Body of pancreas (tissue), 4 donors: Measurements from ENCODE around the gene PDE4A. TPM values are rescaled to one million over a fixed set of nuclear protein-coding genes. Genes with fewer than 3 reads are reported as not detected.

Experiments used
- ATAC-seq: fragments of 150-250 bp; one replicate; pipeline ENCODE4 v1.9.1; 2016
- DNase-seq, 4 donors: peaks; one replicate each; pipeline ENCODE4 v3.0.0-alpha.2; 2019
- H3K27ac ChIP-seq, 4 donors: fragments of 200-600 bp; sonication (generic); 1 replicate in 3 of 4; 2 replicates in 1 of 4; pipeline versions ENCODE4 v1.5.1 to v1.6.1; 2016 to 2019; ENCODE audit warnings: mild to moderate bottlenecking in 1 of 4, mixed read lengths in 1 of 4, moderate library complexity in 1 of 4
- H3K27me3 ChIP-seq, 2 donors: fragments of 200-600 bp; sonication (generic); one replicate each; pipeline ENCODE4 v1.6.0; 2016; ENCODE audit warnings: mild to moderate bottlenecking in 1 of 2
- H3K36me3 ChIP-seq, 2 donors: fragments of 200-600 bp; sonication (generic); replicated peaks in 1 of 2; 2 replicates each; pipeline ENCODE4 v1.5.1; 2016; ENCODE audit warnings: low read depth in 2 of 2; ENCODE audit not compliant: insufficient read depth in 1 of 2
- H3K4me1 ChIP-seq: fragments of 200-600 bp; sonication (generic); one replicate; pipeline ENCODE4 v1.6.0; 2016
- H3K4me3 ChIP-seq, 2 donors: fragments of 200-600 bp; sonication (generic); 1 replicate in 1 of 2; 2 replicates in 1 of 2; pipeline ENCODE4 v1.5.1; 2016 to 2019
- H3K9me3 ChIP-seq, 3 donors: fragments of 200-600 bp; sonication (generic); 1 replicate in 2 of 3; 2 replicates in 1 of 3; pipeline ENCODE4 v1.5.1; 2016
- CTCF ChIP-seq, 7 experiments: fragments of 450-650 bp in 4 of 7; fragments of 200-600 bp in 3 of 7; sonication (generic) in 3 of 7; IDR thresholded peaks; one replicate each; pipeline ENCODE4 v1.5.1; 2016 to 2019; ENCODE audit warnings: antibody characterized with exemption in 7 of 7
- POLR2A ChIP-seq, 3 donors: fragments of 450-650 bp; IDR thresholded peaks; one replicate each; pipeline ENCODE4 v1.6.1; 2016; ENCODE audit warnings: antibody characterized with exemption in 3 of 3, mild to moderate bottlenecking in 2 of 3
- WGBS, 2 donors: methylation state at CpG; one replicate each; pipeline ENCODE4 v1.1.5; 2017; 5-methylcytosine and 5-hydroxymethylcytosine counted together
- intact Hi-C: fragments of 100-400 bp; cut with DNase I; formaldehyde crosslinking; loops from one replicate; pipeline ENCODE4 v1.15.1; 2023
- total RNA-seq, 2 donors: library from RNA; depleted of rRNA; stranded (reverse); fragments of >200 nt; gene quantifications; one replicate each; pipeline ENCODE4 v1.1.0, GENCODE V29; 2016

Gene PDE4A
- total RNA-seq, 2 donors from 2014 or later = 8.8 to 17.1 TPM

GRCh38 chr19:10430505-10431253 lies 10.3 kb downstream of the PDE4A start:
- 0 to 2% methylated on average over 14 to 73 of the region's 75 CpGs for WGBS, 2 donors
- Histone ChIP-seq H3K27me3 (no peaks in the 10 kb centered on the region), H3K27ac (peak overlapping the region in 2 of 4 donors; percentile 69 to 74), H3K4me1 (peaks cover 37% of the 10 kb centered on the region), H3K36me3 (no peaks in the 10 kb centered on the region), H3K9me3 (no peaks in the 10 kb centered on the region), H3K4me3 (peak overlapping the region; percentile 22 to 50)
- ATAC-seq (peak; percentile 80), DNase-seq (peak; percentile 63 to 72 (median 66))
- no peak for TF ChIP-seq CTCF (IDR thresholded peaks at IDR 0.05)
- TF ChIP-seq POLR2A (IDR thresholded peaks at IDR 0.05) = peak; percentile 30 to 47 (median 45)
- intact Hi-C loops = no loop called here

DNA sequence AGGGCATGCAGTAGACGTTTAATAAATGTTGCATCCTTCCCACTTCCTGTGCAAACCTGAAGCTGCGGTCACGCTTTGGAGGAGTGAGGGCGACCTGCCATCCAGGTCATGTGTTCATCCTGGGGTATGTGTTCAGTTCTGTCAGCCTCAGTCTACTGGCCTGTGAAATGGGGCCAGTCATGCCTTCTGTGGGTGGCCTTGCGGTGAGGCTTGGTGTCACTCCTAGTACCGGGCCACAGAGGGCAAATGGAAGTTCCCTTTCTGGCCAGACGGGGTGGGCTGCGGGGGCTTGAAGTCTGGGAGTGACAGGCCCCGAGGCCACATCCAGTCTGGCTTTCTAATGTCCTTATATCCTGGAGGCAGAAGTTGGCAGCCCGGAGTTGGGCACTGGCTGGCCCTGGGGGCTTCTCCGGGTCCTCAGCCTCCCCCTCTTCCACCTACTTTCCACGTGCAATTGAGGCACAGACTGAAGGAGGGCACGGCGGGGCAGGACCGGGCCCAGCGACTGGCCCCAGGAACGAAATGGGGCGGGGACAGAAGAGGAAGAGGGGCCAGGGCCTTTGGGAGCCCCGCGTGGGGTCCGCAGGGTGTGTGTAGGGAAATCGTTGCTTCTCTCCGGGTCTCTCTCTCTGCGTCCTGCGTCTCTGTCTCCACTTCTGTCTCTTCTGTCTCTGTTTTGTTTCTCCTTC lies 11.1 kb downstream of the PDE4A start:
- Histone ChIP-seq H3K4me1 (peaks cover 37% of the 10 kb centered on the region), H3K27me3 (no peaks in the 10 kb centered on the region), H3K36me3 (no peaks in the 10 kb centered on the region), H3K4me3 (peak overlapping the region; percentile 22 to 50), H3K9me3 (no peaks in the 10 kb centered on the region), H3K27ac (peak overlapping the region; percentile 69 to 85 (median 78))
- DNase-seq = peak in 3 of 4 donors; percentile 45 to 52 (median 46)
- TF ChIP-seq CTCF (IDR thresholded peaks at IDR 0.05) (peak in 1 of 7 experiments; percentile 25), POLR2A (IDR thresholded peaks at IDR 0.05) (peak in 1 of 3 donors; percentile 22)
- ATAC-seq = peak; percentile 10
- intact Hi-C loops = no loop called here
- WGBS, 2 donors = 1 to 12% methylated on average over 9 to 22 of the region's 25 CpGs

GRCh38 chr19:10431943-10432735 lies 11.8 kb downstream of the PDE4A start:
- Histone ChIP-seq H3K36me3 (no peaks in the 10 kb centered on the region), H3K9me3 (no peaks in the 10 kb centered on the region), H3K27me3 (no peaks in the 10 kb centered on the region), H3K4me3 (peak overlapping the region; percentile 11 to 50), H3K4me1 (peaks cover 37% of the 10 kb centered on the region), H3K27ac (peak overlapping the region; percentile 69 to 85 (median 78))
- WGBS, 2 donors = 0 to 1% methylated on average over 12 to 48 of the region's 64 CpGs
- peak; percentile 64 to 76 (median 68) for DNase-seq
- peak; percentile 66 for ATAC-seq
- TF ChIP-seq CTCF (IDR thresholded peaks at IDR 0.05) = no peak
- TF ChIP-seq POLR2A (IDR thresholded peaks at IDR 0.05) = peak in 1 of 3 donors; percentile 8
- intact Hi-C loops = no loop called here

DNA sequence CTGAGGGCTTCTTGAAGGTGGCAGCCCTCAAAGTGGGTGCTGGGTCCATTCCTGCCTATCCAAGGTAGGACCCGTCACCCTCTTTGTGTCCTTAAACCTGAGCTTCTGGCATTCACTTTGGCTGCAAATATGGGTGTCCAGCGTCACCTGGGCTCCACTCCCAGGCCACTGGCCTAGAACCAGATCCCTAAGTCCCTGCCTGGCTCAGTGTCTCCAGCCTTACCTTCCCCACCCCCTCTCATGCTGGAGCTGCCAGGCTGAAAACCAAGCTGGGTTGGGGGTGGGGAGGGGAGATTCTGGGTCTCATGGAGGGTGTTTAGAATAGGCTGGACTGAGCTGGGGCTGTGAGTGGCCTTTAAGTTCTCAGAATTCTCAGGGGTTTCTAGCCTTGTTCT lies 12.4 kb downstream of the PDE4A start:
- H3K27me3 ChIP-seq = no peaks in the 10 kb centered on the region
- ATAC-seq (peak; percentile 20), DNase-seq (peak; percentile 47 to 73 (median 64))
- no peak overlapping the region for H3K4me3 ChIP-seq
- WGBS, 2 donors = 47% methylated on average over 2 of the region's 2 CpGs; no CpG with 5 or more reads in 1 of the 2 donors
- H3K4me1 ChIP-seq = peaks cover 37% of the 10 kb centered on the region
- H3K9me3 ChIP-seq = no peaks in the 10 kb centered on the region
- H3K36me3 ChIP-seq = no peaks in the 10 kb centered on the region
- peak overlapping the region; percentile 69 to 85 (median 78) for H3K27ac ChIP-seq
- intact Hi-C loops = no loop called here
- no peak for TF ChIP-seq POLR2A (IDR thresholded peaks at IDR 0.05)
- TF ChIP-seq CTCF (IDR thresholded peaks at IDR 0.05) = no peak
